Measurements from ENCODE around the gene SPIB.

Gene SPIB

GRCh38 chr19:50417111-50418081 lies 1.3 kb upstream of the SPIB start:
- H3K4me3 ChIP-seq (ENCODE audit: low read depth, low read length): no peak overlapping the region

DNA sequence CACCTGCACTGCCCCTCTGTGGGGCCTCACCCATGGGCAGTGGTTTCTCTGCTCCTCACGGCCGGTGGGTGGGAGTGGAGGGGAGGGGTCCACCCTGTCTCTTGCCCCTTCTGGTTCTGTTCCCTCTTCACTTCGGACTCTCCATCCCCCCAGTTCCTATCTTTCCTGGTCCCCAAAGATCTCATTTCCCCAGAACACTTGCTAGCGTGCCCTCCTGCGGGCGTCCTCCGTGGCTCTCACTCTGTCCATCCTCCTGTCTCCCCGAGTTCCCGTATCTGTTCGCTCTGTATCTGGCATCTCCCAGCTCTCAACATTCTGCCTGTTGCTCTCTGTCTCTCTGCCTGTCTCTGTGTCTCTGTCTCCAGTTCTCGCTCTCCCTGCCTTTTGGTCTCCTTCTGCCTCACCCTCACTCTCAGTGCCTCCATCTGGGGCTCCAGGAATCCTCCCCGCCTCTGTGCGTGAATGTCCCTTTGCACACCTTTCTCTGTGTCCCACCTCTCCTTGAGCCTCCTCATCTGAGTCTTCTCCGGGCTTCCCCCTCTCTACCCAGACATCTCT lies 363 bp downstream of the SPIB start:
- peak overlapping the region; percentile 28 for H3K4me3 ChIP-seq (ENCODE audit: low read depth, low read length)

DNA sequence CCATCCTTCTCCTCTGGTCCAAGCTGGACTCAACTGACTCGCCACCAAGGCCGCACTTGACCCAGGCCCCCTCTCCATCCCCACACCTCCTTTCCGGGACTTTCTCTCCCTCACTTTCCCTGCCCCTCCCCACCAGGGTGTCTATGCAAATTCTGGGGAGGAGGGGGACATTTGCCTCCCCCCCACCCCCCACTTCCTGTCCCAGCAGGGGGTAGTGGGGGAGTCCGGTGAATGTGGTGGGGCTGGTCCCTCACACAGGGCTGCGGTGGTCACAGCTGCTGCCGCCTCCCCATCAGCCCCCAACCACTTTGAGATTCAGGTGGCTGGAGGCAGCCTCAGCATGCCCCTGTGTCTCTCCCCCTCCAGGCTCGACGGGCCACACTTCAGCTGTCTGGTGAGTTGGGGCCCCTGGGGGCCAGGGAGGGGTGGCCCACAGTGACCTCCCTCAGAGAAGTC lies 870 bp downstream of the SPIB start:
- H3K4me3 ChIP-seq (ENCODE audit: low read depth, low read length): peak overlapping the region; percentile 28

GRCh38 chr19:50420127-50420526 lies 1.4 kb downstream of the SPIB start:
- no peak overlapping the region for H3K4me3 ChIP-seq (ENCODE audit: low read depth, low read length)

- no peak overlapping the region for H3K4me3 ChIP-seq (ENCODE audit: low read depth, low read length)
Observed at GRCh38 chr19:50420808-50421207, 2.1 kb downstream of the SPIB start.

GRCh38 chr19:50422397-50423278 lies 3.9 kb downstream of the SPIB start:
- H3K4me3 ChIP-seq (ENCODE audit: low read depth, low read length): no peak overlapping the region

DNA sequence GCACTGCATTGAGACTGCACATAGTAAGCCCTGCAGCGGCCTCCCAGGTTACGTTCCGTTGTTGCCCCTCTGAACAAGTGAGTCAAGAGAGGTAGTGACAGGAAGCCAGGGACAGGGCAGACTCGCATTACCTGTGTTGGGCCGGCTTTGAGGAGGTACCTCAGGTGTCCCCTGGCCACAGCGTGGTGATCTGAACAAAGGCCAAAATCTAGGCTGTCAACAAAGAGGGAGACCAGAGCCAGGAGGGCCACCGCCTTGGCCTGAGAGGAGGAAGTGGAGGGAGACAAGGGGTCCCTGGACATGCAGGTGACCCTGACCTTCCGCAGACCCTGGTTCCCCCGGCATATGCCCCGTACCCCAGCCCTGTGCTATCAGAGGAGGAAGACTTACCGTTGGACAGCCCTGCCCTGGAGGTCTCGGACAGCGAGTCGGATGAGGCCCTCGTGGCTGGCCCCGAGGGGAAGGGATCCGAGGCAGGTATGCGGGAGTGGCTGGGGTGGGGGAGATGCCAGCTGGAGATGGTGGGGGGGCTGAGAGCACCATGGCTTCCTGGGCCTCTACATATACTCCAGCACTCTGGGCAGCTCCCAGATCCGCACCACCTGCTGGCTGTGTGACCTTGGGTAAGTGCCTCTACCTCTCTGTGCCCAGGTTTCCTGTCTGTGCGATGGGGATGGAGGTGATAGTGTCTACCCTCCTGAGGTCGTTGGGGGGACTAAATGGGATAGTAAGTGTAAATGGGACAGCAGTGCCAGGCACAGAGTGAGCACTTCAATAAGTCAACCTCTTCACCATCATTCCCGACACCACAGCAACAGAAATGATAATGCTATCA lies 4.8 kb downstream of the SPIB start:
- no peak overlapping the region for H3K4me3 ChIP-seq (ENCODE audit: low read depth, low read length)

DNA sequence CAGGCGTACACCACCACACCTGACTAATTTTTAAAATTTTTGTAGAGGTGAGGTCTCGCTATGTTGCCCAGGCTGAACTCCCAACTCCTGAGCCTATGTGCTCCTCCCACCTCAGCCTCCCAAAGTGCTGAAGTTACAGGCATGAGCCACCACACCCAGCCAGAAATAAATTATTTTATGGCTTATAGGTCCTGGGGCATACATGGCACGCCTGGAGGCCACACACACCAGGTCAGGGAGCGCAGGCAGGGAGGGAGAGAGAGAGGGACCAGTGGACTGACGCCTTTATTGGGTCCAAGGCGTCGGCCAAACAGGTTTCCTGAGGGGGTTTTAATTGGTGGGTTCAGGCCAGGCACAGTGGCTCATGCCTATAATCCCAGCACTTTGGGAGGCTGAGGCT lies 6.8 kb downstream of the SPIB start:
- H3K4me3 ChIP-seq (ENCODE audit: low read depth, low read length): no peak overlapping the region

- H3K4me3 ChIP-seq (ENCODE audit: low read depth, low read length): no peak overlapping the region
Observed at GRCh38 chr19:50427318-50427925, 8.7 kb downstream of the SPIB start.

DNA sequence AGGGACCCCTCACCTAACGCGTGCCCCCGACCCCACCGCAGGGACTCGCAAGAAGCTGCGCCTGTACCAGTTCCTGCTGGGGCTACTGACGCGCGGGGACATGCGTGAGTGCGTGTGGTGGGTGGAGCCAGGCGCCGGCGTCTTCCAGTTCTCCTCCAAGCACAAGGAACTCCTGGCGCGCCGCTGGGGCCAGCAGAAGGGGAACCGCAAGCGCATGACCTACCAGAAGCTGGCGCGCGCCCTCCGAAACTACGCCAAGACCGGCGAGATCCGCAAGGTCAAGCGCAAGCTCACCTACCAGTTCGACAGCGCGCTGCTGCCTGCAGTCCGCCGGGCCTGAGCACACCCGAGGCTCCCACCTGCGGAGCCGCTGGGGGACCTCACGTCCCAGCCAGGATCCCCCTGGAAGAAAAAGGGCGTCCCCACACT lies 9.3 kb downstream of the SPIB start:
- H3K4me3 ChIP-seq (ENCODE audit: low read depth, low read length): peak overlapping the region; percentile 9

DNA sequence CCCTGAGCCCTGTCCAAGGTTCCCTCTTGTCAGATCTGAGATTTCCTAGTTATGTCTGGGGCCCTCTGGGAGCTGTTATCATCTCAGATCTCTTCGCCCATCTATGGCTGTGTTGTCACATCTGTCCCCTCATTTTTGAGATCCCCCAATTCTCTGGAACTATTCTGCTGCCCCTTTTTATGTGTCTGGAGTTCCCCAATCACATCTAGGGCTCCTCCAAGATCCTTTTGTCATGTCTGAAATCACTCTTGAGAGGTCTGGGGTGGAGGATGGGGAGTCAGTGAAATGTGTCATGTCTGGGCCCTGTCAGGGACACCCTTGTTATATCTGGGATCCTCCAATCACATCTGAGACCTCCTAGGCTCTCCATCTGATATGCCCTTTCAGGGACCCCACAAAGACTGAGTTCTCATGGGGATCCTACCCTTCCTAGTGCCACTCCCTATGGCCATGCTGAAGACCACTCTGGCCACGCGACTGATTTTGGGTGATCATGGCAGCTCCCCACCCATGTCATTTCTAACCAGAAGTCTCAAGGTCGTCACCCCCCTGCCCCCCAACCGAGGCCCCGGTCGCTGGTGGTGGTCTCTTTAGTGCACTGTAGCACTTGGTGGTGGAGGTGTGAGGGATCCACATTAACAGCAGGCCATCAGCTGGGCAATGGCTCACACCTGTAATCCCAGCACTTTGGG lies 10.2 kb downstream of the SPIB start:
- H3K4me3 ChIP-seq (ENCODE audit: low read depth, low read length): no peak overlapping the region

GRCh38 chr19:50430888-50431342 lies 12.2 kb downstream of the SPIB start:
- H3K4me3 ChIP-seq (ENCODE audit: low read depth, low read length): peak overlapping the region; percentile 56

GRCh38 chr19:50431343-50432220 lies 12.8 kb downstream of the SPIB start:
- H3K4me3 ChIP-seq (ENCODE audit: low read depth, low read length): peak overlapping the region; percentile 58

DNA sequence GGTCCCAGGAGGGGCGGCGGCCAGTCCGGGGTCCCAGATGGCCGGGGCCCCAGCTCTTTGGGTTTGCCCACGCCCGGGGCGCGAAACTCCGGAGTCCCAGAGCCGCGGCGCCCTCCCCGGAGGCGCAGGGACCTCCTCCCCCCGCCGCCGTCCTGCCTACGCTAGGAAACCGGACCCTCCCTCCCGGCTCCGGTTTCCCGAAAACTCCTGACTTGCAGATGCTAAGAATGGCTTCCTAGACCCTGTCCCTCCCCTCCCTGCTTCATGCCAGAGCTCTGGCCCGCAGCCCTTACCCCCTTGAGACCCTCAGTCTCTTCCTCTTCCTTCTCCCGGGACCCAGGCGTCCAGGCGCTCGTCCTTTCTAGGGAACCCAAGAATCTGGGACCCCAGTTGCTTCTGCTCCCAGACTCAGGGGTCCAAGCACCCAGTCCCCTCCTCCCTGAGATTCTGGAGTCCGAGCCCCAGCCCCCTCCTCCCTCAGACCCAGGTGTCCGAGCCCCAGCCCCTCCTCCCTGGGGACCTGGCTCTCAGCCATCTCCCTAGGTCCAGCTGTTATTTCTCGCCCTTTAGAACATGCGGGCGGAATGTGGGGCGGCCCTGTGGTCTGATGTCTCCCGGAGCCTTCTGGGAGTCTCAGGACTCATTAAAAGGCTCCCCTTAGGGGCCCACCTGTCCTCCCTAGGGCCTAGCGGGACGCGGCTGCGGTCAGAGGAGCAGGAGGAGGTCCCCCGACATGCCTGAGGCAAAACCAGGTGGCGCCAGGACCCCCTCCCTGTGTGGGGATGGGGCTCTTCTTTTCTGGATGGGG lies 13.7 kb downstream of the SPIB start, which contains the start of gene MYBPC2:
MYBPC2 (plus strand) TSS at position 672 of the 808 bp plus-strand sequence; CDS start at position 734, 62 bp downstream.
- peak within 1 kb of the TSS; percentile 58 for H3K4me3 ChIP-seq (ENCODE audit: low read depth, low read length)

DNA sequence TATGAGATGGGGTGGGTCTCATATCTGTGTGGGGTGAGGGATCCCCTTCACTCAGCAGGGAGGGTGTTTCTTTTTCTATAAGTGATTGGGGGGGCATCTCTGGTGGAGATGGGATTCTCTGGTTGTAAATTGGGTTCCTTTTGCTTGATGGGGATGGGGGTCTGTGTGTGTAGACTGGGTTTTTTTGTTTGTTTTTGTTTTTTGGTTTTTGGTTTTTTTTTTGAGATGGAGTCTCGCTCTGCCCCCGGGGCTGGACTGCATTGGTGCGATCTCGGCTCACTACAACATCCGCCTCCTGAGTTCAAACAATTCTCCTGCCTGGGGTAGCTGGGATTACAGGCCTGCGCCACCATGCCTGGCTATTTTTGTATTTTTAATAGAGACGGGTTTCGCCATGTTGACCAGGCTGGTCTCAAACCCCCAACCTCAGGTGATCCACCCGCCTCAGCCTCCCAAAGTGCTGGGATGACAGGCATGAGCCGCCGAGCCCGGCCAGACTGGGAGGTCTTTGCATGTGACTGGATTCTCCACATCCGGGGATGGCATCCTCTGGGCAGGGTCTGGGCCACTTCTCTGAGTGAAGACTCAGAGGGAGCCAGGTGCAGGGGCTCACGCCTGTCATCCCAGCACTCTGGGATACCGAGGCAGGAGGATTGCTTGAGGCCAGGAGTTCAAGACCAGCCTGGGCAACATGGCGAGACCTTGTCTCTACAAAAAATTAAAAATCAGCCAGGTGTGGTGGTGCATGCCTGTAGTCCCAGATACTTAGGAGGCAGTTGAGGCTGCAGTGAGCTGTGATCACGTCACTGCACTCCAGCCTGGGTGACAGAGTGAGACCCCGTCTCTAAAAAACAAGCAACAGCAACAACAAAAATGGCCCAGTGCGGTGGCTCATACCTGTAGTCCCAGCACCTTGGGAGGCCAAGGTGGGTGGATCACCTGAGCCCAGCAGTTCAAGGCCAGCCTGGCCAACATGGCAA lies 14.8 kb downstream of the SPIB start:
- no peak overlapping the region for H3K4me3 ChIP-seq (ENCODE audit: low read depth, low read length)

GRCh38 chr19:50434525-50434924 lies 15.8 kb downstream of the SPIB start:
- H3K4me3 ChIP-seq (ENCODE audit: low read depth, low read length): no peak overlapping the region

Data from iPS-11a (cell line).